Activated CD4-positive, CD25-positive, alpha-beta regulatory T cell treated with anti-CD3 and anti-CD28 coated beads, Interleukin-2, amount 50 U/mL, for 16 hours (primary cell): ENCODE data around the gene CHD3.

Source experiments
- DNase-seq: peaks from one replicate; pipeline ENCODE4 v3.0.0-alpha.2; 2020; ENCODE audit warnings: low read depth, low spot score

The CHD3 gene

GRCh38 chr17:7864995-7865650 lies 23.5 kb upstream of the CHD3 start:
- DNase-seq: no peak

DNA sequence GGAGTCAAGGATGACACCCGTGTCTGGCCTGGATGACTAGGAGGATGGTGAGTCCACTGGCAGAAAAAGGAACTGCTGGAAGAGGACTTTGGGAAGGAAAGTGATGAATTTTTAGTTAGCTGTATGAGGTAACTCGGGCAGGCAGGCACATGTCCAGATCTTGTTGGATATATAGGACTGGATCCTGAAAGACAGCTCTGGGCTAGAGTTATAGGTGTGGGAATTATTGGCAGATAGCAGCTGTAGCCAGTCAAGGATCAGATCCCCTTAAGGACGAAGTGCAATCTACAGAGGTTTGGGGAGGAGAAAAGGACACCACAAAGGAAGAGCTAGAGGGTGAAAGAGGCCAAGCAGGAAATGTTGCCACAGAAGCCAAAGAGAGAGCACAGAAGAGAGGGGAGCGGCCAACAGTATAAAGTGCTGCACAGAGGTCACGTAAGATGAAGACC lies 20.7 kb upstream of the CHD3 start:
- no peak for DNase-seq

DNA sequence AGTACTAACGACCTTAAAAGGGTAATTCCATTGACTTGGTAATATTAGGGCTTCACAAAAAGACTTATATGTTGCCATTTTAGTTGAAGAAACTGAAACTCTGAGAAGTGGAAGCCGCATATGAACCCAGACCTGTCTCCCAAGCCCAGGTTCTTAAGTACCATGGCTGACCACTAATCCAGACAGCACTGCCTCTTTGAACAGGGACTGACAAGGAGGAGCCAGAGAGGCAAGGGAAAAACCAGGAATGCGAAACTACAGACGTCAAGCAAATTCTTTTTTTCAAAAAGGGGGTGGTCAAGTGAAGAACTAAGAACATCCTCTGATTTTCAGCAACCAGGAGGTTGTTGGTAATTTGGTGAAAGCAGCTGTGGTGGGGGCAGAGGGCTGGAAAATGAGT lies 15.5 kb upstream of the CHD3 start:
- DNase-seq: no peak

DNA sequence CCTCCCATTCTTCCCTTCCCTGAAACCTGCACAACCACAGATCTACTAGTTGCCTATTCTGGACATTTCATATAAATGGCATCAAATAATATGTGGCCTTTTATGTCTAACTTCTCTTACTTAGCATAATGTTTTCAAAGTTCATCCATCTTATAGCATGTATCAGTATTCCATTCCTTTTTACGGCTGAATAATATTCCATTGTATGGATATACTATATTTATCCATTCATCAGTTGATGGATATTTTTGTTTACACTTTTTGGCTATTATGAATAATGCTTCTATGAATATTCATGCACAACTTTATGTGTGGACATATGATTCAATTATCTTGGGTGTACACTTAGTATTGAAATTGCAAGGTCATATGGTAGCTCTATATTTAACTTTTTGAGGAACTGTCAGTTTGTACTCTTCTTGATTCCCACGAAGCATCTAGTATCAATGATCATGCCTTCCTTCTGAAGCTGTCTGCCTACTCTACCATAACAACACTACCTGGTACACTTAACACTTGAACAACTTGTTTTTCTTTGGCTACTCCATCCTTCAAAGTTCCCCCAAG lies 12.7 kb upstream of the CHD3 start:
- DNase-seq: no peak

- DNase-seq: no peak
Measured at GRCh38 chr17:7878234-7878633, 10.4 kb upstream of the CHD3 start.

DNA sequence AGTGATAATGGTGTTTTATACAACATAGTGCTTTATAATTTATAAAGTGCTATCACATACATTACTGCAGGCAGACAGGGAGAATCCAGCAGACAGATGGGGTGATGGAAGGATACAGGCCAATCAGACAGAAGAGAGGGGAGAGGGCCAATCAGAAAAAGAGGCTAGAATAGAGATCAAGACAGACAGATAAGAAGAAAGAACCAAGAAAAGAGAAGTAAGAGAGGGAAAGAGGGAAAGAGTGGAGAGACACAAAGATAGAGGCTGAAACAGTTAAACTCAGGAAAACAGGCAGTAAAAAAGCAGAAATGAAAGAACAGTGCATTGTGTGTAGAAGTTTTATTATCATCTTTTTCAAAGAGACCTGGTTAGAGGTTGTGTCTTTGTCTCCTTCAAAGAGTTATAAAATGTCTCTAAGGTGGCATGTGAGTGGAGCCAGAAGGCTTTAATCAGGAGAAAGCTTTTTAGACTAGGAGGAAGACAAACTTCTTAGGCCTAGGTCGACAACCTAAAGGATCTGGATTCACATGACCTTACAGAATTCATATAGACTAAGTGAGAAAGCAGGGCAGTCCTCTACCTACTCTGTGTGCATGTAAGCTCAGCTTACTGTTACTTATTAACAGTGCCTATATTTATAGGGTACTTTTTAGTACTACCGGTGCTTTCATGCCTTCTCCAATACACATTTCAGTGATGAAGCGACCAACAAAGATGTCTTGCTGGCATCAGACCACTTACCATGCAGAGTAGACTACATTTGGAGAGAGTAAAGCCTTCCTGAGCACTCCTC lies 8.3 kb upstream of the CHD3 start:
- no peak for DNase-seq

DNA sequence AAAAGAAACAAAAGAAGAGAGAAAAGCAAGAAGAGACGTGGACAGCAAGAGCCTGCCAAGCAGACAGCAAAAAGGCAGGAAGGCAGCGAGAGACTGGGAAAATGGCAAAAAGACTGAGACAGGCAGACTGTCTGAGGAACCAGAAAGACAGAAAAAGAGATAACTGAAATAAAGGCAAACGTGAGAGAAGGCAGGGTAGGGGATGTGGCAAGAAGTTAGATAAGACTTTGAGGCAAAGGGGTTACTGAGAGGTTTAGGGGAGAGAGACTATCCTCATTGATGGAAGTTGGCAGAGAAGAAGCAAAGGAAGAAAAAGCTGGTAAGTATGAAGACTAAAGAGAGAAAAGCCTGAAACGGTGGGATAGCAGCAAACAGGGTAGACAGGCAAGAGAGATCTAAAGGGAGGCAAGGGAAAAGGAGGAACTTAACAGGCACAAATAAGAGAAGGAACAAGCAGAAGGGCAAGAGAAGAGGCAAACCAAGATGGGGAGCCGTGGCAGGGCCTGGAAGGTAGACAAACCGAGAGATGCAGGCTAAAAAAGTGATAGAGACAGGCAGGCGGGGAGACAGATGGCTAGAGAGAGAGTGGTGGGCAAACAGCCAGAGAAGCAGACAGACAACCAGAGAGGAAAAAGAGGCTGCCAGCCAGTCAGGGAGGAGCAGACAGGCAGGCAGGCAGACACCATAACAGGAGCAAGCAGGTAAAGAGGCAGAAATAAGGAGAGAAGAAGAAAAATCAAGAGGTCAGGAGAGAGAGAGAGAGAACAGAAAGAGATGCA lies 7.1 kb upstream of the CHD3 start:
- DNase-seq: no peak

GRCh38 chr17:7882068-7882467 lies 6.5 kb upstream of the CHD3 start:
- DNase-seq: no peak

DNA sequence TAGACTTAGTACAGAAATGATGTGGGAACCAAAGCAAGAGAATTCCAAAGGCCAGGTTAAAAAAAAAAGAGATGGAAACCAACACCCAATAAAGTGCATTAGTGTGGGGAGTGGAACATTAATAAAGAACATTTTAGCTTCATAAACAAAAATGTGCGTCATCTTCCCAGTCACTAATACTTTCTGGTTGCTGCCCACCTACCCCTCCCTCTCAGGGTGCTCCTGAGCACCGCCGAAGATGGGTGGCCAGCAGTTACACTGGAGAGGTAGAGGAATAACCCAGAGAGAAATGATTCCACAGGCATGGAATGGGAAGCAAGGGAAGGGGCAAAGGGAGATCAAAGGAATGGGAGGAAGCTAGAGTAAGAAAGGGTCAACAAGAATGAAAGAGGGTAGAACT lies 6.0 kb upstream of the CHD3 start:
- DNase-seq: no peak

DNA sequence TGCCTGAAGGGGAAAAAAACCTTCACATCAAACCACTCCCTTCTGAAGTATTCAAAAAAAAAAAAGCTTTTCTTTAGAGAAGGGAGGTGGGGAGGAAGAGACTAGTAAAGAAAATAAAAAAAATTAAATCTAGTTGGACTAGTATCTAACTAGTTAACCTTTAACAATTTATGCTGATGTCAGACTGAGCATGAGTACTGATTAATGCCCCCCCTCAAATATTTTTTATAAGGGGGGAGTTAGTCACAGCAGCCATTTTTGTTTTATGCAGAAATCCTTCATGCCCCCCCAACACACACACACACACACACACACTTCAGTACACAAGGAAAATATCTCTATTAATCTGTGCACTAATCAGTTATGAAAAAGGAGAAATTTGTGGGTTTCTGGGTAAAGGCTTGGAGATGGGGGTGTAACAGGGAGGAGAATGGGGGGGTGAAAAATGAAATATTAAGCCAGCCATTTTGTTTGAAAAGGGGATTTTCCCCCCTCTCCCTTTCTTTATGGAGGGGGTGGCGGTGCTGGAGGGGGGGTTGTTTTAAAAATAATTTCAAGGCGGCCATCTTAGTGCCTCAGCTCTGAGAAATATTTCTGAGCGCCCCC lies 4.7 kb upstream of the CHD3 start:
- no peak for DNase-seq

GRCh38 chr17:7884581-7885366 lies 3.8 kb upstream of the CHD3 start:
- DNase-seq: no peak

DNA sequence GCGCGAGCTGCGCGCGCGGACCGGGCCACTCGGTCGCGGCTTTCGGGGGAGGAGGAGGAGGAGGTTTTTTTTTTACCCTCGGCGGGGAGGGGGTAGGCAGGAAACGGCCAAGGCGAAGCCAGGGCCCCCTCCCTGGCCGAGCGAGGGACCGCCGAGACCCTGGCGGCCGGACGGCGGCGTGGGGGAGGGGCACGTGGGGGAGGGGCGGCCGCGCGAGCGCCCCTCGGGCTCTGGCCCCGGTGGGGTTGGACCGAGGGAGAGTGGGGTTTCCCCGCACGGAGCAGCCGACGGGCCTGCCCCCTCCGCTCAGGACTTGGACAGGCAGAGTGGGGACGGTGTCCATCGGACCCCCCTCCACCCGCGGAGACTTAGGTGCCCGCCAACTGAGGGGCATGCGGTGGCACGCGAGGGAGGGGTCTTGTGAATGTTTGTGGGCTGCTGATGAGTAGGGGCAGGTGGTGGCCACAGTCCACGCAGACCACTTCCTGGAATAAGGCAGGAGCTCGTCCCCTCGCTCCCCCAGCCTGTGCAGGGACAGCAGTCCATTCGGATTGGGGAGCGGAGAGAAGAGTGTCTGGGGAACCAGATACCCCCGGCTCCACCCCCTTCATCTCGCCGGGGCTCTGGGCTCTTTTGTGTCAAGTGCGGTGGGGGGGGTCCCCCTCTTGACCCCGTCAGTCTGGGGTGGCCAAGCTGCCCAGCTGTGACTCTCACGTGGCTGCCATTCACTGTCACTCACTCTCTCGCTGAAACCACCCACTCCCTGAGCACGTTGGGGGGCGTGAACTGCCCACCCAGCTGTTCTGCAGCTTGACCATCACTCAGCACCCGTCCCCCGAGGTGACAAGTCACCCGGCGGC lies 3.0 kb upstream of the CHD3 start:
- peak; percentile 10 for DNase-seq

DNA sequence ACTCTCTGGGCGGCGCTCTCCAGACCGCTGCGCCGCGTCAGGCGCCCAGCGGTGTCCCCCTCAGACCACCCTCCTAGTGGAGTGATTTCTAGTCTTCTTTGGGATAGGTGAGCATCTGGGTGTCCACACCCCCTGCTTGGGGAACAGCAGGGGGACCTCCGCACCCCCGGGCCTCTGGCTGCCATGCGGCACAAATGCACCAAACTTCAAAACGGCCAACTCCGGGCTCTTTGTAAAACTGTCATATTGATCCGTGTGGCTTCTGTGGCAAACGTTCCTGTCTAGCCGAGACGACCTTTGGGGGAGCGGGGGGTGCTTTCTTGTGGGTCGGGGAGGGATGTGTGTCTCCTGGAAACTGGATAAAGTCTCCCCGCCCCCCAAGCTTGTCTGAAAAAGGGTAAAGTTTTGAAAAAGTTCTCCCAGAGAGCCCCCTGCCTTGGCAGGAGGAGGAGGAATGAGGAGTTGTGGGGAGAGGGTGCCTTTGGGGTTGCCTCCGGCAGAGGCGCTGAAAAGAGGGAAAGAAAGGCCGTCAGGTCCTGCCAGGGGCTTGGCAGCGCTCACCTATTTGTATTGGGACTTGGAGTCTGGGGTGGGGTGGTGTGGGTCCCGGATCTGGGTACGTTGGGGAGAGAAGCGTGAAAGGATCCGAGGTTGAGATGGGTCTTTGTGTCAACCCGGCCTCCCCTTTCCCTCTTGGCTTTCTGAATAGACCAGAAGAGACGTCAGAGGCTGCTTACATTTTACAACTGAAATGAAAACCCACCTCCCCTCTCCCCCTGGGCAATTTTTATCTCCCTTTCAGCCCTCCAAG lies 2.2 kb upstream of the CHD3 start:
- peak; percentile 30 for DNase-seq

DNA sequence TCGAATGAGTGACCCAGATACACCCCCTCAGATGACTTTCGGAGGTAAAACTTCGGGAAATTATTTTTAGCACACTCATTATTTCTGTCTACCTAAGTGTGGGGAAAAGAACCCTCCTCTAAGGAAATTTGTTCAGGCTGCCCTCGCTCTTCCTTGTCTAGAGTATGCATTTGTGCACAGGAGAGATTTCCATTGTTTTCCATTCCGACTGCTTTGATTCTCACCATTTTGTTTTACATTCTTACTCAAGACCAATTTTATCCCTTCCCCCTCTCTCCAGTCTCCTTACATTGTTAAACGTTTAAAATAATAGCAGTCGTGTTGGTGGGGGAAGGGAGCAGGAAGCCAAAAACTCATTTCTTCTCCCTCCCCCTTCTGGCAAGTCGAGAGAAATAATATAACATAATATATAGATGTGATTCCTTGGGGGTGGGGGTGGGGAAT lies 1.5 kb upstream of the CHD3 start:
- no peak for DNase-seq

- DNase-seq: peak; percentile 83
Measured at GRCh38 chr17:7887482-7888183, 956 bp upstream of the CHD3 start.

DNA sequence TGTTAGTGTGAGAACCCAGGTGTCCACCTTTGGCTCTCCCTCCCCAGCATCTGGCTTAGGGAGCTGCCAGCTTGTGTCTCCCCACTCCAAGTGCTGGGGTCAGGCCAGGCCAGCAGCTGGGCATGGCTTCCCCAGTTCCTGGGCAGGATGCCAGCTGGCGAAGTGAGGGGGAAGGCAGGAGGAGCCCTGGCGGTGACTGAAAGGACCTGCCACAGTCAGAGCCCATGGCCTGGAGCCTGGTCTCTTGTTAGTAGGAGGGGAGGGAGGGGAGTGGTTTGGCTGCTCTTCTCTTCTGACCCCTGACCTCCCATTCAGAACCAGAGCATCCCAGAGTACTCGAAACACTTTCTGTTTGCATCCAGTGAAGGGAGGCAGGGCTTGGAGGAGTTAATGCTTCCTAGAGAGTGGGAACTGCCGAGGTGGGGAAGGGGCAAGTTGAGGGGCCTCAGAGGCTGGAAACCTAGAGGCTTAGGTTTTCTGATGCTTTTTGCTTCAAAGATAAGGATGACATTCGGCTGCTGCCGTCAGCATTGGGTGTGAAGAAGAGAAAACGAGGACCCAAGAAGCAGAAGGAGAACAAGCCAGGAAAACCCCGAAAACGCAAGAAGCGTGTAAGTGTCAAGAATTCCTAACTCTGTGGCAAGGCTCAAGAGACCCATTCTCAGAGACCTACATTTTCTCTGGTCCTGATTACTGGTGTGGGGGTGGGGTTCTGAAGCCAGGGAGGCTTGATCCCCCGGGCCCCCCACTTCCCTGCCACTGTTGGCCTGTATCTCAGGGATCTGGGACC lies 772 bp downstream of the CHD3 start:
- no peak for DNase-seq

DNA sequence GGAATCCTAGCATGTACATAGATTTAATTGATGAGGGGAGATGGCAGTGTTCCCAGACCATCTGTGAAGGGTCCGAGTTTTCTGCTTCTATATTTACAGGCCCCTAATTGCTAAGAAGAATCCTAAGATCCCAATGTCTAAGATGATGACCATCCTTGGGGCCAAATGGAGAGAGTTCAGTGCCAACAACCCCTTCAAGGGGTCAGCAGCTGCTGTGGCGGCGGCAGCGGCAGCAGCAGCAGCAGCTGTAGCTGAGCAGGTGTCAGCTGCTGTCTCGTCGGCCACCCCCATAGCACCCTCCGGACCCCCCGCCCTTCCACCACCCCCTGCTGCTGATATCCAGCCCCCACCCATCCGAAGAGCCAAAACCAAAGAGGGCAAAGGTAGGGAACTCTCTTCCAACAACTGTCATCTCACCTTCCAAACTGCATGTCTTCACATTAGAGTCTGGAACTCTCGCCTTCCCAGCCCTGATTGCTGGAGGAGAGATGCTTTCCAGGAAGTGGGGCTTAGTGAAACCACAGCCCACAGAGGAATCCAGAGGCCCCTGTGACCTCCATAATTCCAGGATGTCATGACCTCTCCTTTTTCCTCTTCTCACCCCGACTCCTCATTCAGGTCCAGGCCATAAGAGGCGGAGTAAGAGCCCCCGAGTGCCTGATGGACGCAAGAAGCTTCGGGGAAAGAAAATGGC lies 4.7 kb downstream of the CHD3 start:
- DNase-seq: no peak
